Activated CD4-positive, alpha-beta memory T cell treated with anti-CD3 and anti-CD28 coated beads for 36 hours (primary cell): ENCODE results near the gene TRIM38. TPM values are rescaled to one million over a fixed set of nuclear protein-coding genes. Genes with fewer than 3 reads are reported as not detected.
"Not testable (repeated sequence)": the region's sequence is repeated elsewhere in the genome, so short reads cannot be mapped to it uniquely, and the experiment has no call there.

ENCODE experiments used
- CTCF ChIA-PET: fragments of 350-600 bp; sonication (Branson Sonifier 250); formaldehyde crosslinking; loops from one replicate; lab custom pipeline; 2021; ENCODE audit warnings: antibody characterized with exemption, inconsistent platforms; lab: Charles Lee
- POLR2A ChIA-PET: fragments of 350-600 bp; sonication (Branson Sonifier 250); formaldehyde crosslinking; loops from one replicate; lab custom pipeline; 2021; ENCODE audit warnings: antibody characterized with exemption; lab: Charles Lee
- DNase-seq: peaks from one replicate; pipeline ENCODE4 v3.0.0-alpha.2; 2020
- H3K27ac Mint-ChIP-seq: one replicate; pipeline ENCODE4 v1.8.0; 2021; ENCODE audit warnings: mixed read lengths
- H3K27me3 Mint-ChIP-seq: one replicate; pipeline ENCODE4 v1.8.0; 2021; ENCODE audit warnings: mixed read lengths
- H3K36me3 Mint-ChIP-seq: one replicate; pipeline ENCODE4 v1.8.0; 2021; ENCODE audit warnings: mixed read lengths
- H3K4me1 Mint-ChIP-seq: one replicate; pipeline ENCODE4 v1.8.0; 2021; ENCODE audit warnings: low read depth, mixed read lengths
- H3K4me3 Mint-ChIP-seq: one replicate; pipeline ENCODE4 v1.8.0; 2021; ENCODE audit warnings: mild to moderate bottlenecking, mixed read lengths
- H3K9me3 Mint-ChIP-seq: one replicate; pipeline ENCODE4 v1.8.0; 2021; ENCODE audit warnings: mixed read lengths
- intact Hi-C: fragments of 100-400 bp; cut with micrococcal nuclease; formaldehyde crosslinking; loops from one replicate; pipeline ENCODE4 v1.15.1; 2023
- total RNA-seq, 2 experiments: library from RNA; stranded (reverse); gene quantifications; one replicate each; pipeline ENCODE4 v1.2.3, GENCODE V29; 2021

Gene TRIM38
- total RNA-seq, 2 experiments from 2014 or later, result 29.5 to 30.8 TPM

- ChIA-PET CTCF (no interaction called here), POLR2A (no interaction called here)
- Mint-ChIP-seq H3K36me3 (no peaks in the 10 kb centered on the region), H3K9me3 (no peaks in the 10 kb centered on the region), H3K27me3 (no peaks in the 10 kb centered on the region), H3K4me3 (no peak overlapping the region), H3K27ac (no peak overlapping the region), H3K4me1 (peaks cover 2% of the 10 kb centered on the region)
- intact Hi-C loops, result no loop called here
- DNase-seq, result no peak
Observed at GRCh38 chr6:26008470-26008869, 45.9 kb downstream of the TRIM38 start.

- Mint-ChIP-seq H3K4me1 (peaks cover 2% of the 10 kb centered on the region), H3K9me3 (no peaks in the 10 kb centered on the region), H3K27me3 (no peaks in the 10 kb centered on the region), H3K27ac (no peak overlapping the region), H3K4me3 (no peak overlapping the region), H3K36me3 (no peaks in the 10 kb centered on the region)
- POLR2A ChIA-PET, result no interaction called here
- CTCF ChIA-PET, result interaction anchor here (0.7 to 4.9 kb wide), 4 partner anchors 7 to 55 kb away, joined by 3 to 23 read pairs (median 12); no protein-coding TSS in a partner anchor
- intact Hi-C loops, result no loop called here
- no peak for DNase-seq
Observed at GRCh38 chr6:26009817-26010216, 47.2 kb downstream of the TRIM38 start.

GRCh38 chr6:26012061-26012460 lies 49.5 kb downstream of the TRIM38 start:
- Mint-ChIP-seq H3K27me3 (no peaks in the 10 kb centered on the region), H3K27ac (no peak overlapping the region), H3K36me3 (no peaks in the 10 kb centered on the region), H3K4me1 (peaks cover 4% of the 10 kb centered on the region), H3K9me3 (no peaks in the 10 kb centered on the region), H3K4me3 (no peak overlapping the region)
- DNase-seq, result no peak
- ChIA-PET POLR2A (no interaction called here), CTCF (interaction anchor here (2.5 to 4.9 kb wide), 2 partner anchors 9 to 19 kb away, joined by 19 to 23 read pairs; no protein-coding TSS in a partner anchor)
- intact Hi-C loops, result no loop called here

GRCh38 chr6:26014386-26014785 lies 51.8 kb downstream of the TRIM38 start:
- DNase-seq, H3K27ac Mint-ChIP-seq, H3K4me3 Mint-ChIP-seq, H3K27me3 Mint-ChIP-seq, H3K9me3 Mint-ChIP-seq, H3K36me3 Mint-ChIP-seq, intact Hi-C loops, POLR2A ChIA-PET: not testable (repeated sequence)
- H3K4me1 Mint-ChIP-seq, result peaks cover 16% of the 10 kb centered on the region
- CTCF ChIA-PET, result interaction anchor here (0.7 to 9.8 kb wide), 3 partner anchors 12 to 22 kb away, joined by 5 to 87 read pairs (median 23); a partner anchor contains a TSS

GRCh38 chr6:26016245-26016962 lies 53.8 kb downstream of the TRIM38 start:
- H3K4me3 Mint-ChIP-seq, result peak overlapping the region; percentile 74
- peaks cover 8% of the 10 kb centered on the region for H3K9me3 Mint-ChIP-seq
- H3K36me3 Mint-ChIP-seq, result peaks cover 5% of the 10 kb centered on the region
- no peaks in the 10 kb centered on the region for H3K27me3 Mint-ChIP-seq
- peak; percentile 38 for DNase-seq
- H3K27ac Mint-ChIP-seq, result peak overlapping the region; percentile 94
- CTCF ChIA-PET, result interaction anchor here (0.6 to 9.8 kb wide), 13 partner anchors 10 to 228 kb away, joined by 3 to 87 read pairs (median 5); a partner anchor contains a TSS
- POLR2A ChIA-PET, result interaction anchor here (0.9 to 4.9 kb wide), 9 partner anchors 10 to 139 kb away, joined by 3 to 34 read pairs (median 6); a partner anchor contains a TSS
- peaks cover 23% of the 10 kb centered on the region for H3K4me1 Mint-ChIP-seq
- intact Hi-C loops, result no loop called here

- POLR2A ChIA-PET, result interaction anchor here (0.9 to 4.9 kb wide), 13 partner anchors 10 to 179 kb away, joined by 3 to 34 read pairs (median 5); partner anchors contain the start of gene TRIM38
- Mint-ChIP-seq H3K36me3 (peaks cover 9% of the 10 kb centered on the region), H3K27me3 (no peaks in the 10 kb centered on the region), H3K27ac (peak overlapping the region; percentile 94), H3K4me1 (peaks cover 26% of the 10 kb centered on the region), H3K9me3 (peaks cover 8% of the 10 kb centered on the region), H3K4me3 (peak overlapping the region; percentile 74)
- DNase-seq, result peak; percentile 38
- intact Hi-C loops, result loop anchor here (1.0 kb wide), 2 partner anchors 25 to 55 kb away; partner anchors contain the start of gene TRIM38
- CTCF ChIA-PET, result interaction anchor here (0.6 to 9.8 kb wide), 19 partner anchors 10 to 739 kb away, joined by 3 to 87 read pairs (median 4); a partner anchor contains a TSS
Observed at GRCh38 chr6:26016963-26017631, 54.5 kb downstream of the TRIM38 start.

GRCh38 chr6:26017632-26017966 lies 55.0 kb downstream of the TRIM38 start:
- CTCF ChIA-PET, result interaction anchor here (0.6 to 9.8 kb wide), 16 partner anchors 11 to 739 kb away, joined by 3 to 87 read pairs (median 5); a partner anchor contains a TSS
- DNase-seq, result peak; percentile 94
- H3K9me3 Mint-ChIP-seq, result peaks cover 8% of the 10 kb centered on the region
- intact Hi-C loops, result loop anchor here (1.0 kb wide), 2 partner anchors 25 to 55 kb away; partner anchors contain the start of gene TRIM38
- H3K27me3 Mint-ChIP-seq, result no peaks in the 10 kb centered on the region
- POLR2A ChIA-PET, result interaction anchor here (1.0 to 4.9 kb wide), 11 partner anchors 9 to 178 kb away, joined by 3 to 34 read pairs (median 5); partner anchors contain the start of gene TRIM38
- peak overlapping the region; percentile 94 for H3K27ac Mint-ChIP-seq
- H3K4me1 Mint-ChIP-seq, result peaks cover 31% of the 10 kb centered on the region
- H3K36me3 Mint-ChIP-seq, result peaks cover 9% of the 10 kb centered on the region
- H3K4me3 Mint-ChIP-seq, result peak overlapping the region; percentile 74

GRCh38 chr6:26019261-26019830 lies 56.7 kb downstream of the TRIM38 start:
- H3K4me1 Mint-ChIP-seq, result peaks cover 35% of the 10 kb centered on the region
- POLR2A ChIA-PET, result interaction anchor here (0.8 to 16.3 kb wide), 8 partner anchors 7 to 107 kb away, joined by 3 to 675 read pairs (median 31); a partner anchor contains a TSS
- intact Hi-C loops, result no loop called here

GRCh38 chr6:26019967-26020328 lies 57.3 kb downstream of the TRIM38 start:
- Mint-ChIP-seq H3K36me3 (peaks cover 9% of the 10 kb centered on the region), H3K9me3 (peaks cover 8% of the 10 kb centered on the region), H3K27me3 (no peaks in the 10 kb centered on the region), H3K27ac (peak overlapping the region; percentile 100), H3K4me1 (peaks cover 39% of the 10 kb centered on the region), H3K4me3 (peak overlapping the region; percentile 93)
- intact Hi-C loops, result loop anchor here (2.0 to 10.0 kb wide), 4 partner anchors 1085 to 1815 kb away; partner anchors contain the start of gene RIPOR2
- ChIA-PET POLR2A (interaction anchor here (0.6 to 16.3 kb wide), 17 partner anchors 12 to 1789 kb away, joined by 3 to 675 read pairs (median 4); partner anchors contain the start of gene TRIM38), CTCF (interaction anchor here (1.2 to 9.8 kb wide), 4 partner anchors 9 to 28 kb away, joined by 3 to 87 read pairs (median 26); a partner anchor contains a TSS)
- DNase-seq, result no peak

More at GRCh38 chr6:26019261-26019830, 56.7 kb downstream of the TRIM38 start:
- Mint-ChIP-seq H3K4me3 (peak overlapping the region; percentile 37), H3K27me3 (no peaks in the 10 kb centered on the region), H3K36me3 (peaks cover 9% of the 10 kb centered on the region), H3K9me3 (peaks cover 8% of the 10 kb centered on the region), H3K27ac (peak overlapping the region; percentile 64)
- DNase-seq, result no peak
- CTCF ChIA-PET, result interaction anchor here (1.2 to 9.8 kb wide), 4 partner anchors 10 to 27 kb away, joined by 3 to 87 read pairs (median 26); a partner anchor contains a TSS

GRCh38 chr6:26020329-26021000 lies 57.9 kb downstream of the TRIM38 start:
- H3K27ac Mint-ChIP-seq, result peak overlapping the region; percentile 100
- peaks cover 42% of the 10 kb centered on the region for H3K4me1 Mint-ChIP-seq
- CTCF ChIA-PET, result interaction anchor here (0.8 to 9.8 kb wide), 6 partner anchors 9 to 230 kb away, joined by 3 to 87 read pairs (median 6); a partner anchor contains a TSS
- H3K27me3 Mint-ChIP-seq, result no peaks in the 10 kb centered on the region
- DNase-seq, result peak; percentile 89
- H3K36me3 Mint-ChIP-seq, result peaks cover 9% of the 10 kb centered on the region
- POLR2A ChIA-PET, result interaction anchor here (0.6 to 16.3 kb wide), 26 partner anchors 12 to 1853 kb away, joined by 3 to 675 read pairs (median 4); partner anchors contain the start of gene TRIM38
- intact Hi-C loops, result loop anchor here (2.0 to 10.0 kb wide), 4 partner anchors 1086 to 1814 kb away; partner anchors contain the start of gene RIPOR2
- H3K4me3 Mint-ChIP-seq, result peak overlapping the region; percentile 93
- H3K9me3 Mint-ChIP-seq, result peaks cover 8% of the 10 kb centered on the region
